Subcutaneous adipose tissue (tissue), 4 donors: ENCODE results near the gene TMIGD3. TPM values are rescaled to one million over a fixed set of nuclear protein-coding genes. Genes with fewer than 3 reads are reported as not detected.

Source experiments
- total RNA-seq, 4 donors: library from RNA; depleted of rRNA; stranded (reverse); fragments of >200 nt; gene quantifications; one replicate each; pipeline ENCODE4 v1.1.0, GENCODE V29; 2016
- TF ChIP-seq, protein P1 (sequence below): fragments of 450-650 bp; IDR thresholded peaks from one replicate; pipeline ENCODE4 v1.5.1; 2016; ENCODE audit warnings: low read depth, mild to moderate bottlenecking, control low read depth, antibody characterized with exemption, moderate library complexity

Gene TMIGD3
- total RNA-seq, 4 donors from 2014 or later: 1.9 to 34.7 (median 9.4) TPM

DNA sequence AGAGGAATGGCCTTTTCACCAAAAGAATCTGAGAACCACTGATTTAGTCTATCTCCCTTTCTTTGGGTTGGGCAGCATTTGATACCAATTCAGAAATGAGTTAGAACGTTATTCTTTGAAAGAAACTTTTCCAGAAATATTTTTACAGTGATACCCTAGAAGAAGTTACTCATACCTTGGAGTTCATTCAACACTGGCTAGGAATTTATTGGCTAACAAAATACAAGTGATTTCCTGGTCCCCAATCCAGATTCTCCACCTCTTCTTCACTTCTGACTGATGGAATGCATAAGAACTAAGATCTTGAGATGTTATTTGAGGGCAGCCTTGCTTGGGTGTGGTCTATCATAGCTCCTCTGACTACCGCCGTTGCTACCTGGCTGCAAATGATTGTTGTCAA lies 20.3 kb downstream of the TMIGD3 start:
- TF ChIP-seq, protein P1, sequence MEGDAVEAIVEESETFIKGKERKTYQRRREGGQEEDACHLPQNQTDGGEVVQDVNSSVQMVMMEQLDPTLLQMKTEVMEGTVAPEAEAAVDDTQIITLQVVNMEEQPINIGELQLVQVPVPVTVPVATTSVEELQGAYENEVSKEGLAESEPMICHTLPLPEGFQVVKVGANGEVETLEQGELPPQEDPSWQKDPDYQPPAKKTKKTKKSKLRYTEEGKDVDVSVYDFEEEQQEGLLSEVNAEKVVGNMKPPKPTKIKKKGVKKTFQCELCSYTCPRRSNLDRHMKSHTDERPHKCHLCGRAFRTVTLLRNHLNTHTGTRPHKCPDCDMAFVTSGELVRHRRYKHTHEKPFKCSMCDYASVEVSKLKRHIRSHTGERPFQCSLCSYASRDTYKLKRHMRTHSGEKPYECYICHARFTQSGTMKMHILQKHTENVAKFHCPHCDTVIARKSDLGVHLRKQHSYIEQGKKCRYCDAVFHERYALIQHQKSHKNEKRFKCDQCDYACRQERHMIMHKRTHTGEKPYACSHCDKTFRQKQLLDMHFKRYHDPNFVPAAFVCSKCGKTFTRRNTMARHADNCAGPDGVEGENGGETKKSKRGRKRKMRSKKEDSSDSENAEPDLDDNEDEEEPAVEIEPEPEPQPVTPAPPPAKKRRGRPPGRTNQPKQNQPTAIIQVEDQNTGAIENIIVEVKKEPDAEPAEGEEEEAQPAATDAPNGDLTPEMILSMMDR: no peak

DNA sequence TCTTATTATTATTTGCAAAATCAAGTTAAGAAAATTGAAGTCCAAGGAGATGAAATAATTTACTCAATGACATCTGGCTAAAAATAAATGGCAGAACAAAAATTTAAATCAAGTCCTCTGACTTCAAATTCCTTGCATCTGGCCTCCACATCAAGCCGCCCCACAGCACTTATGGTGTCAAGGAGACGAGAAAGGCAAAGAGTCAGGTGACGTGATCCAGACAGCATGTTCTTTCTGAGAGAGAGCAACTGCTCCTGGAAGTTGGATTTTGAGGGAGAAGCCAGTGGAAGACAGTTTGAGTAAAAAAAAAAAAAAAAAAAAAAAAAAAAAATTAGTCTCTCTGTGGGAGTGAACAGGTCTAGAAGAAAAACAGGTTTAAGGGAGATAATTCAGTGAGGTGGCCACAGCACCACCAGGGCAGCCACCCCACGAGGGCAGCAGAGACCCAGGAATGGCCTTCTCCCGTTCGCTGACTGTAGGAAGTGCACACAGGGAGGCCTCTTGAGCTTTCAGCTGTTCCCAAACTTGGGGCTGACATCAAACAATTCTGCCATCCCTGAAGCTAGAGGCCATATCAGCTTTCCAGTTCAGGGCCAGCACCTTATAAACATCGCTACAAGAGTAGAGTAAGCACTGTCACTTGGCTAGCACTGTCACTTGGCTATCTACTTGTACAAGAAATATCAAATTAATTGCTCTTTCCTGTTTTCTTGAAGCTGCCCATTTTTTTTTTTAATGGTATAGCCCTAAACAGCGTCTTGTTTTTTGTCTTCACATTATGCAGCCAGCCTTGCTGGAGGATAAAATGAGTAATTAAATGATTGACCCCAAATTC lies 21.8 kb downstream of the TMIGD3 start:
- TF ChIP-seq, protein P1: no peak

DNA sequence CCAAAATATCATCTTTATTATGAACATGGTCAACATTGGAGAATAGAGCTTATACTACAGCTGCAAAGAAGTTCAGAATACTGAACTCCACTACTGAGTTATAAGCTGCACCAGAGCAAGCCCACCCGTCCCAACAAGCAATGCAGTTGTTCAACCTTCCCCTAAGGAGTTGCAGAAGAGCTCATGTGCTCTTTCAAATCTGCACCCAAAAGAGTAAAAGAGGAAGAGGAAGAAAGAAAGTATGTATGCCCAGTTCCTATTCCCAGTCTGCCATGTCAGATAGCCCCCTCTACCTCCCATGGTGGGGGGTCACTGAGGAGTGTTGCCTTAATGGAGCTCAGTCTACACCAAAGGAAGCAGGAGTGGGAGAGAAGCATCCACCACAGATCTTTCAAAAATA lies 22.8 kb downstream of the TMIGD3 start:
- TF ChIP-seq, protein P1: no peak

DNA sequence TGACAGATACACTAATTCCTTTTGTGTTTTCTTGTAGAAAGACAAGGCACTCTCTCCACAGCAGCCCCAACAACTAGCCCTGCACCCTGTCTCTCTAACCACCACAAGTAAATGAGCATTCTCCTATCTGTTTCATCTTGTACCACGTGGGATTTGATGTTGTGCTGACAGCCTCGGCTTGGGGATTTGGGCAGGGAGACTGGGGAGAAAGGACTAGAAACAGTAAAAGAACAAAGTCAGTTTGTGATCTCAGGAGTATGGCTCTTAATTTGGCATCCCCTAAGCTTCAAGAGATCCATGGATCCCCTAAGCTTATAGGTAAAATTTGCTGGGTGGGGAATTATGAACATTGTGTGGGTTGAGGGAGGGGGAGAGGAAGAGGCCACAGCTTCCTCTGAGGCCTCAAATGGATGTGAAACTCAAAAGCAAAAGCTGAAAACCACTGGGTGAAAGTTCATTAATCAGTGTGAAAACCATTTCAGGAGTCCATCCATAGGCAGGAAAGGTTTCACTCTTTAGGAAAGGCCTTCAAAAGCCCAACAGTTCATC lies 26.6 kb downstream of the TMIGD3 start:
- TF ChIP-seq, protein P1: no peak

DNA sequence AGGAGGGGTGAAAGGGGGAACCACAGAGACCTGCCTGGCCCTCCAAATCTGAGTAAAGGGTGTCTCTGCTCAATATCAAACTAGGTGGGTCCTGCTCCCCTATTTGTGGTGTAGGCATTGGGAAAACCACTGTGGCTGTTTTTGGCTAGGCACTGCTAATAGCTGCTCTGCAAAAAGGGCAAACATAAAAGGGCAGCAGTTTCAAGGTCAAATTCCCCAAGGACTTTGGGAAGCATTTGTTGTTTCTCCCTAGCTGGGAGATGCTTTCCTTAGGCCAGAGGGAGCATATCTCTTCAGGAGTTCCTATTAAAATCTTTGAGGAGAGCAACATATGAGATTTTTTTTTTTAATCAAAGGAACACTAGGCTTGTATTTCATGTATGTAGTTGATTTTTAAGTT lies 27.2 kb downstream of the TMIGD3 start:
- TF ChIP-seq, protein P1: no peak

DNA sequence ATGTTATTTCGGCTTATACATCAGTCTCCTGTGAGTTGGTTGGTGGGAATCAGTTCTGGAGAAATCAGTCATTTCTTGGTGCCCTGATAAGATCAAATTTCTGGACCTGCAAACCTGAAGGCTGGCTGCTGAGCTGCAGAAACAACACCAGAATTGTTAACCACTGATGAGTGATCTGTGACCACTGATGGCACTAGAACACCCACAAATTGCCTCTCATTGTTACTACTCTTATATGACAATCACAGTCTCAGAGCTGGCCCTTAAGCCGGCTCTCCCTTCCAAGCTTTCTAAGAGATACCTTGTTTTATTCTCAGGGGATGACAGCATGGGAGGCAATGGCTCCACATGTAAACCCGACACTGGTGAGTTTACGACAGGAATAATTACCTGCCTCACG lies 27.7 kb downstream of the TMIGD3 start:
- TF ChIP-seq, protein P1: no peak

DNA sequence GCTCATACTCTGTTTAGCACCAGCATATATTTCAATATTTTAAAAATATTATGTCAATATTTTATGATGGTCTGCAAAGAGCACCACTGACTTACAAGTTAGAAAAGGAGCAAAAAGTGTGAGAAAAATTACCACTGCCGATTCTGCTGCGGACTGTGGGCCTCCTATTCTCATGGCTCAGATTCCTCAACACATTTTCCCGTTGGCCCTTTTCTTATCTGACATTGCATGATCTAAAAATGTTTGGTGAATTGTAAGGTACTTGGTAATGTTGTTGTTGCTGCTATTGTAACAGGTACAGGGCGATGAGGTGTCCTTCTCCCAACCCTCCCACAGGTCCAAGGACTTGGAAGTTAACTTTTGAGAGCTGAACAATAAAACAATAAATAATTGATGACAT lies 28.9 kb downstream of the TMIGD3 start:
- TF ChIP-seq, protein P1: no peak
